Uterus (tissue), 2 donors: Measurements from ENCODE around the gene IL22RA1.

ENCODE experiments used
- POLR2A ChIP-seq, 2 donors: fragments of 450-650 bp; IDR thresholded peaks; one replicate each; pipeline ENCODE4 v1.6.1; 2016; ENCODE audit warnings: antibody characterized with exemption in 2 of 2, mild to moderate bottlenecking in 1 of 2, moderate library complexity in 1 of 2
- TF ChIP-seq, protein P1 (sequence below), 4 experiments: fragments of 200-600 bp in 2 of 4; fragments of 450-650 bp in 2 of 4; sonication (generic) in 2 of 4; IDR thresholded peaks; one replicate each; pipeline ENCODE4 v1.5.1; 2016 to 2019; ENCODE audit warnings: antibody characterized with exemption in 4 of 4, mild to moderate bottlenecking in 2 of 4, moderate library complexity in 1 of 4

DNA sequence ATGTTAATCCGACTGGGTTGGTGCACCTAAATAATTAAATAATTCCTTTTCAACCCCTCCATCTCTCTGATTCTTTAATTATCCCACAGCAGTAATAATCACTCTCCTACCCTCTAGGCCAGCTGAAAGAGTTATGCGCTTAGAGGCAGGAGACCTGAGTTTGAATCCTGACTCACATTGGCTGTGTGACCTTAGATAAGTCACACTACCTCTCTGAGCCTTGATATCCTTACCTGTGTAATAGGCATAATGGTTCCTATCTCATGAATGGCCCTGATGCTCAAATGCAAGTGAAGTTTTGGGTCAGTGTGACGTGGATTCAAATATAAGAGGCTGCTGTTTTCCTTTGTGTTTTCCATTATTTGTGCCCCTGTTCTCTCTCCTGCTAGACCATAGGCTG, 39.1 kb downstream of the IL22RA1 start:
- TF ChIP-seq POLR2A (IDR thresholded peaks at IDR 0.05), result no peak
- TF ChIP-seq, protein P1, sequence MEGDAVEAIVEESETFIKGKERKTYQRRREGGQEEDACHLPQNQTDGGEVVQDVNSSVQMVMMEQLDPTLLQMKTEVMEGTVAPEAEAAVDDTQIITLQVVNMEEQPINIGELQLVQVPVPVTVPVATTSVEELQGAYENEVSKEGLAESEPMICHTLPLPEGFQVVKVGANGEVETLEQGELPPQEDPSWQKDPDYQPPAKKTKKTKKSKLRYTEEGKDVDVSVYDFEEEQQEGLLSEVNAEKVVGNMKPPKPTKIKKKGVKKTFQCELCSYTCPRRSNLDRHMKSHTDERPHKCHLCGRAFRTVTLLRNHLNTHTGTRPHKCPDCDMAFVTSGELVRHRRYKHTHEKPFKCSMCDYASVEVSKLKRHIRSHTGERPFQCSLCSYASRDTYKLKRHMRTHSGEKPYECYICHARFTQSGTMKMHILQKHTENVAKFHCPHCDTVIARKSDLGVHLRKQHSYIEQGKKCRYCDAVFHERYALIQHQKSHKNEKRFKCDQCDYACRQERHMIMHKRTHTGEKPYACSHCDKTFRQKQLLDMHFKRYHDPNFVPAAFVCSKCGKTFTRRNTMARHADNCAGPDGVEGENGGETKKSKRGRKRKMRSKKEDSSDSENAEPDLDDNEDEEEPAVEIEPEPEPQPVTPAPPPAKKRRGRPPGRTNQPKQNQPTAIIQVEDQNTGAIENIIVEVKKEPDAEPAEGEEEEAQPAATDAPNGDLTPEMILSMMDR (IDR thresholded peaks at IDR 0.05), result no peak
